A673 (cell line): Measurements from ENCODE around the gene AMIGO3.

Experiments used
- CTCF ChIP-seq: fragments of 300-800, 200-600 bp; sonication (generic); conservative IDR thresholded peaks from 2 replicates; pipeline ENCODE4 v1.5.1; 2017; ENCODE audit warnings: low read depth, mild to moderate bottlenecking, antibody characterized with exemption, low read length, moderate library complexity, mixed read lengths
- EZH2 ChIP-seq: fragments of 200-600 bp; sonication (generic); IDR thresholded peaks from 2 replicates; pipeline ENCODE4 v1.6.1; 2017; ENCODE audit warnings: borderline replicate concordance, low read depth, mild to moderate bottlenecking, mixed read lengths, antibody characterized with exemption, low read length; ENCODE audit not compliant: poor library complexity, severe bottlenecking

GRCh38 chr3:49727924-49728361, 8.5 kb upstream of the AMIGO3 start:
- TF ChIP-seq EZH2 (no peak), CTCF (no peak)
